ENCODE data around the gene TMEM82. TPM values are rescaled to one million over a fixed set of nuclear protein-coding genes. Genes with fewer than 3 reads are reported as not detected.

Gene TMEM82
- total RNA-seq, 1 donor from 2014 or later, result not detected

DNA sequence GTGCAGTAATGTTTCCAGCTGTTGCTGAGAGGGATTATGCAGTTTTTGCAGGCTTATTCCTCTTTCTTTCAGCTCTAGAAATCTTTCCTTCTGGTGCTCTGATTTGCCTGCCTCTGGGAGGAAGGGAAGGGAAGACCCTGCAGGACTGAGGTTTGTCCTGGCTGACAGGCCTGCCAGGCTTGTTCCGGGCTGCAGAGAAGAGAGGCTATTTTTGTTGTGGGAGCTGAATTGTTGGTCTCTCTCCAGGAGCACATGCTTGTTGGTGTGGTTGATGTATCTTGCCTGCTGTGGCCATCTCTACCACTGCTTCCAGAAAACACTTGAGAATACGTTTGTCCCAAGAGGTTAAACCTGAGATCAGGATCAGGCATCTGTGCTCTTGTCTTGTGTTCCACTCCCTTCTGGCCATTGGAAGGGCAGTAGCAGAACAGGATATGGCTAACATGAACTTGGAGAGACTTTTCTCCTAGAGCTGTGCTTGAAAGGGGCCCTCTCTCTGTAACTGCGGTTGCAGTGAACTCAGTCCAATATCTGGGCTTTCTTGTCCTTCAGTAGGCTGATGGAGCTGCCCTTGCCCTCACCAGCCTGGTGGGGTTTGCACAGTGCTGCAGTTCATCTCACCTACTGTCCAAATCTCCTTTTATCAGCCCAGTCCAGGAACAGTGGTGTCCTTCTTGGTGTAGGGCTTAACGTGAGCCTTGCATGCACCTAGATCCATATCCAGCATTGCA lies 27.7 kb upstream of the TMEM82 start:
- Histone ChIP-seq H3K27me3 (ENCODE audit: control insufficient read depth, insufficient read depth, low read length) (no peaks in the 10 kb centered on the region), H3K4me3 (ENCODE audit: low read depth, low read length) (no peak overlapping the region), H3K36me3 (ENCODE audit: control insufficient read depth, insufficient read depth, low read length) (peaks cover 2% of the 10 kb centered on the region)
- TF ChIP-seq, protein P1, sequence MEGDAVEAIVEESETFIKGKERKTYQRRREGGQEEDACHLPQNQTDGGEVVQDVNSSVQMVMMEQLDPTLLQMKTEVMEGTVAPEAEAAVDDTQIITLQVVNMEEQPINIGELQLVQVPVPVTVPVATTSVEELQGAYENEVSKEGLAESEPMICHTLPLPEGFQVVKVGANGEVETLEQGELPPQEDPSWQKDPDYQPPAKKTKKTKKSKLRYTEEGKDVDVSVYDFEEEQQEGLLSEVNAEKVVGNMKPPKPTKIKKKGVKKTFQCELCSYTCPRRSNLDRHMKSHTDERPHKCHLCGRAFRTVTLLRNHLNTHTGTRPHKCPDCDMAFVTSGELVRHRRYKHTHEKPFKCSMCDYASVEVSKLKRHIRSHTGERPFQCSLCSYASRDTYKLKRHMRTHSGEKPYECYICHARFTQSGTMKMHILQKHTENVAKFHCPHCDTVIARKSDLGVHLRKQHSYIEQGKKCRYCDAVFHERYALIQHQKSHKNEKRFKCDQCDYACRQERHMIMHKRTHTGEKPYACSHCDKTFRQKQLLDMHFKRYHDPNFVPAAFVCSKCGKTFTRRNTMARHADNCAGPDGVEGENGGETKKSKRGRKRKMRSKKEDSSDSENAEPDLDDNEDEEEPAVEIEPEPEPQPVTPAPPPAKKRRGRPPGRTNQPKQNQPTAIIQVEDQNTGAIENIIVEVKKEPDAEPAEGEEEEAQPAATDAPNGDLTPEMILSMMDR (IDR thresholded peaks at IDR 0.05; ENCODE audit: insufficient read depth, low read length, poor library complexity, severe bottlenecking), result no peak
- DNase-seq (ENCODE audit: low read depth), result no peak

DNA sequence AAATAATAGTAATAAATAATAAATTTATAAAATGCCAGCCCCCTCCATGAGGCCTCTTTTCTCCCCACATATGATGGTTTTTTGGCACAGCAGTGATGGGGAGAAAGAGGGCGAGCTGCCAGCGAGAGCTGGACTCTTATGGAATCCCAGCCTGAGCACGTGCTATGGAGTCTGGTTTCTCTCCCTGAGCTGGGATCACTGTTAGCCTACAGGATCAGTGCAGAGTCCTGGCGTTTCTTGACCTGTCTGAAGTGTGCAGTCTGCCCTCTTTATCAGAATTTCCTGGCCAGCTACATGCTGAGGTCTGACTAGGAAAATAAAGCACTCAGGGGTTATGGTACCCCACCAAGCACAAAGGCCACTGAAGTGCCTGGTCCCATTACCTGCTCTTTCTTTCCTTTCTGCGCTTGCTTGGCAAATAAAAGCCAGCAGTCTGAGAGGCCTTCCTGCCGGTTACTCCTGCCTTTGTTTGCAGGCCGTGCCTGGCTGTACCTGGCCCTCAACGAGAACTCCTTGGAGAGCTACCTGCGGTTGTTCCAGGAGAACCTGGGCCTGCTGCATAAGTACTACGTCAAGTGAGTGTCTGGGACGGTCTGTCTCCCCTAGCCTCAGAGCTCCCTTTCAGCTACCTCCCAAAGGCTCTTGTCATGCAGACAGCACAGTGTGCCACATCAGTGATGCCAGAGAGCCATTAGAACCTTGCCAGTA lies 24.7 kb upstream of the TMEM82 start:
- Histone ChIP-seq H3K36me3 (ENCODE audit: control insufficient read depth, insufficient read depth, low read length) (peaks cover 2% of the 10 kb centered on the region), H3K27me3 (ENCODE audit: control insufficient read depth, insufficient read depth, low read length) (no peaks in the 10 kb centered on the region), H3K4me3 (ENCODE audit: low read depth, low read length) (no peak overlapping the region)
- TF ChIP-seq, protein P1 (IDR thresholded peaks at IDR 0.05; ENCODE audit: insufficient read depth, low read length, poor library complexity, severe bottlenecking), result no peak
- DNase-seq (ENCODE audit: low read depth), result no peak

DNA sequence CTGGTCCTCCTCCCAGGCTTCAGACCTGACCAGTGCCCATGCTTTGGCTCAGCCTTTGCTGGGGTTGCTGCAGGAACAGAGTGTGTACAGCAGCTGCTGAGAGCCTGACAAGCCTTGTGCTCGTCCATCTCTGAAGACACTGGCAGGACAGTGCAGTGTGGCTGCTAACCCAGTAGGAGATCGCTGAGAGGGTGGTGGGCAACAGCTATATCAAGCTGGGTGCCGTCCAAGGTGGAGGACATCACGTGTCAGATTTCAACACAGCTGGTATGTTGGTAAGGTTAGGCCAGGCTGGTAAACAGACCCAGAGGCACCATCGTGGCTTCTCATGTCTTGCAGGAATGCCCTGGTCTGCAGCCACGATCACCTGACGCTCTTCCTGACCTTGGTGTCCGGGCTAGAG lies 24.1 kb upstream of the TMEM82 start:
- DNase-seq (ENCODE audit: low read depth), result no peak
- Histone ChIP-seq H3K27me3 (ENCODE audit: control insufficient read depth, insufficient read depth, low read length) (no peaks in the 10 kb centered on the region), H3K36me3 (ENCODE audit: control insufficient read depth, insufficient read depth, low read length) (peaks cover 2% of the 10 kb centered on the region), H3K4me3 (ENCODE audit: low read depth, low read length) (no peak overlapping the region)
- TF ChIP-seq, protein P1 (IDR thresholded peaks at IDR 0.05; ENCODE audit: insufficient read depth, low read length, poor library complexity, severe bottlenecking), result no peak

DNA sequence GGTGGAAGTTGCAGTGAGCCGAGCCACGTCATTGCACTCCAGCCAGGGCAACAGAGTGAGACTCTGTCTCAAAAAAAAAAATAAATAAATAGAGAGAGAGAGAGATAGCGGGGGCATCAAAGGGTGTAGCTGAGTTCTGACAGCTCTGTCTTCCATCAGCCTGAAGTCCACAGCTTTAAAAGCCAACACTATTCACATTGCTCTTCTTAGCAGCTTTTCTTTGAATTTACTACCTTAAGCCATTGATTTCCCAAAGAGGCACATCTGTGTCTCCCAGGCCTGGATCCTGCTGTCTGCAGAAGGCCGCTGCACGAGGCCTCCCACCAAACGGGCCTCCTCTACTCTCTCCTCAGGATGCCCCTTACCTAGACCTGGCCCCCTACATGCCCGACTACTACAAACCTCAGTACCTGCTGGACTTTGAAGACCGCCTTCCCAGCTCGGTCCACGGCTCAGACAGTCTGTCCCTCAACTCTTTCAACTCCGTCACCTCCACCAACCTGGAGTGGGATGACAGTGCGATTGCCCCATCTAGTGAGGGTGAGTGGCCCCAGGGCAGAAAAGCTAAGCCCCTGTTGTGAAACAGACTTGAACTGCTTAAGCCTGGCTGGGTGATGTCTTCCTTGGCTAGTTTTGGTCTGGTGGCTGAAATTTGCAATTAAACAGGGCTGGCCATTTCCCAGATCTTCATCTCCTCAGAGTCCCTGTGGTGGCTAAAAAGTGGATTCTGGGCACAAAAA lies 22.7 kb upstream of the TMEM82 start:
- Histone ChIP-seq H3K27me3 (ENCODE audit: control insufficient read depth, insufficient read depth, low read length) (no peaks in the 10 kb centered on the region), H3K36me3 (ENCODE audit: control insufficient read depth, insufficient read depth, low read length) (peaks cover 2% of the 10 kb centered on the region), H3K4me3 (ENCODE audit: low read depth, low read length) (no peak overlapping the region)
- no peak for DNase-seq (ENCODE audit: low read depth)
- TF ChIP-seq, protein P1 (IDR thresholded peaks at IDR 0.05; ENCODE audit: insufficient read depth, low read length, poor library complexity, severe bottlenecking), result no peak

DNA sequence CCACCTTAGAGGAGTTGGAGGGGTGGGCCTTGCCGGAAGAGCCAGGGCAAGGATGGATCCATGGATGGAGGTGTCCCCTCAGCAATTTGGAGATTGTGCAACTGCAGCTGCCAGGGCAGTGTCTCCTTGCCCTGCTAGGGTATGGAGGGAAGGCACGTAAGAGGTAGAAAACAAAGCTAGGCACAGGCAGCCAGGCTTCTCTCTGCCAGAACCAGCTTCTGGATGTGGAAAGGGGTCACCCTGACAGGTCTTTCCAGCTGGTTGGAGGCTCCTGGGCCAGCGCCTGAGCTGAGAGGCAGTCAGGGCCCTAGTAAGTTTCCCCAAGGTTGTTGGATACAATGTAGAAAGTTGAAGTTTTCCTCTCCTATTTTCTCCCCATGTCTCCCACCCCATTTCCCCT lies 21.4 kb upstream of the TMEM82 start:
- H3K4me3 ChIP-seq (ENCODE audit: low read depth, low read length), result no peak overlapping the region
- no peaks in the 10 kb centered on the region for H3K27me3 ChIP-seq (ENCODE audit: control insufficient read depth, insufficient read depth, low read length)
- no peak for DNase-seq (ENCODE audit: low read depth)
- TF ChIP-seq, protein P1 (IDR thresholded peaks at IDR 0.05; ENCODE audit: insufficient read depth, low read length, poor library complexity, severe bottlenecking), result no peak
- peaks cover 2% of the 10 kb centered on the region for H3K36me3 ChIP-seq (ENCODE audit: control insufficient read depth, insufficient read depth, low read length)
